Adrenal gland (tissue), 12 donors: Measurements from ENCODE around the gene ZFYVE21. TPM values are rescaled to one million over a fixed set of nuclear protein-coding genes. Genes with fewer than 3 reads are reported as not detected.

Experiments used
- DNase-seq, 7 donors: peaks; one replicate each; pipeline ENCODE4 v3.0.0-alpha.2; 2019 to 2020
- H3K27ac ChIP-seq, 5 donors: fragments of 200-600 bp; sonication (generic) in 4 of 5; 1 replicate in 3 of 5; 2 replicates in 2 of 5; pipeline versions ENCODE4 v1.5.1 to v1.8.0; 2016 to 2020; ENCODE audit warnings: mild to moderate bottlenecking in 1 of 5
- H3K27me3 ChIP-seq: fragments of 200-600 bp; 2 replicates; pipeline ENCODE4 v1.8.0; 2021
- H3K36me3 ChIP-seq, 2 donors: fragments of 200-600 bp; replicated peaks in 1 of 2; 1 replicate in 1 of 2; 2 replicates in 1 of 2; pipeline versions ENCODE4 v1.5.1 to v1.8.0; 2018 to 2022
- H3K4me1 ChIP-seq, 2 donors: fragments of 200-600 bp; replicated peaks in 1 of 2; 1 replicate in 1 of 2; 2 replicates in 1 of 2; pipeline versions ENCODE4 v1.5.1 to v1.8.0; 2018 to 2021
- H3K4me3 ChIP-seq, 4 donors: fragments of 200-600 bp; sonication (generic) in 3 of 4; one replicate each; pipeline ENCODE4 v1.5.1; 2016 to 2018
- H3K9me3 ChIP-seq, 3 donors: fragments of 200-600 bp; sonication (generic) in 1 of 3; replicated peaks in 1 of 3; 1 replicate in 2 of 3; 2 replicates in 1 of 3; pipeline versions ENCODE4 v1.5.1 to v1.8.0; 2016 to 2021
- POLR2A ChIP-seq, 2 donors: fragments of 450-650 bp; IDR thresholded peaks; one replicate each; pipeline ENCODE4 v1.6.1; 2017; ENCODE audit warnings: antibody characterized with exemption in 2 of 2, mild to moderate bottlenecking in 2 of 2, moderate library complexity in 1 of 2
- WGBS, 4 donors: extraction: QIAGEN DNeasy Blood & Tissue Kit in 2 of 4; methylation state at CpG; one replicate each; pipeline versions ENCODE4 v1.1.5 to v1.1.7; 2013 to 2017; 5-methylcytosine and 5-hydroxymethylcytosine counted together
- intact Hi-C, 2 donors: fragments of 100-400 bp; cut with DNase I; formaldehyde crosslinking; loops; one replicate each; pipeline versions ENCODE4 v1.14.1 to v1.15.0; 2022 to 2023
- polyA plus RNA-seq, 3 donors: library from polyadenylated mRNA; stranded (reverse); fragments of 200-250 nt in 2 of 3; fragments of 350-450 nt in 1 of 3; fragmentation: Illumina TruSeq in 1 of 3; extraction: RNeasy Lipid Tissue Mini Kit (QIAGEN cat#74804) in 1 of 3; gene quantifications; one replicate each; pipeline ENCODE4 v1.2.3, GENCODE V29; 2013 to 2014
- total RNA-seq, 9 donors: library from RNA; depleted of rRNA in 4 of 9; stranded (reverse); fragments of >200 nt in 4 of 9; fragments of 120-200 nt in 1 of 9; fragmentation: NEBNext Ultra II Directional in 1 of 9; extraction: Animal tissue kit (Norgen Biotek cat#: 25700) in 1 of 9; gene quantifications; one replicate each; pipeline versions ENCODE4 v1.1.0 to v1.2.4, GENCODE V29; 2013 to 2023
- TF ChIP-seq, protein P1 (sequence below), 6 experiments: fragments of 450-650 bp in 4 of 6; fragments of 200-600 bp in 2 of 6; sonication (generic) in 1 of 6; IDR thresholded peaks; 1 replicate in 5 of 6; 2 replicates in 1 of 6; pipeline versions ENCODE4 v1.5.1 to v1.8.0; 2016 to 2021; ENCODE audit warnings: antibody characterized with exemption in 6 of 6, mild to moderate bottlenecking in 2 of 6, moderate library complexity in 1 of 6
- donor health status: healthy with polysubstance abuse.
- donor health status: Bipolar disorder and iron deficiency.
- donor health status: DM: yes; HTN: yes; CAD: no.
- donor health status: DM: no; HTN: no; CAD: no.
- donor health status: DM: no; HTN: no; CAD: no.
- donor health status: DM: yes; HTN: yes; CAD: no.

ZFYVE21 gene
- total and polyA plus RNA-seq, 12 donors: 20.9 to 71.4 (median 41.2) TPM

DNA sequence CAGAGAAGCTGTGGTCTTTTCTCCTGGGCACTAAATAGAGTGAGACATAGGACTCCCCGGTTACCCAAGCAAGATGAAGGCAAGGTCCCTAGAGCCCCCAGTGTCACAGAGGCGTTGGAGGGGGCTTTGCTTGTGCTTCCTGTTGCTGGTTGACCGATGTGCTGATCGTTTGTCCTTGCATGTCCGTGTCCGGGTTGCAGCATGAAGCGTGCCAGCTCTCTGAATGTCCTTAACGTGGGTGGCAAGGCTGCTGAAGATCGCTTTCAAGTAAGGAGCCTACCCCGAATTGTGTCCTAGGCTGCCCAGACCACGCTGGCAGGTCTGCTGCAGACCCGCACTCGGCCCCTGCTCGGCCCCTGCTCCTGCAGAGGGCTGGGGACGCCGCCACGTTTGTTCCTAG, 23.5 kb upstream of the ZFYVE21 start:
- Histone ChIP-seq H3K27ac (no peak overlapping the region), H3K4me1 (peaks cover 12 to 26% of the 10 kb centered on the region in 2 donors), H3K4me3 (no peak overlapping the region), H3K27me3 (no peaks in the 10 kb centered on the region), H3K36me3 (peaks cover 0 to 42% of the 10 kb centered on the region in 2 donors), H3K9me3 (no peaks in the 10 kb centered on the region)
- no peak for TF ChIP-seq POLR2A (IDR thresholded peaks at IDR 0.05)
- TF ChIP-seq, protein P1, sequence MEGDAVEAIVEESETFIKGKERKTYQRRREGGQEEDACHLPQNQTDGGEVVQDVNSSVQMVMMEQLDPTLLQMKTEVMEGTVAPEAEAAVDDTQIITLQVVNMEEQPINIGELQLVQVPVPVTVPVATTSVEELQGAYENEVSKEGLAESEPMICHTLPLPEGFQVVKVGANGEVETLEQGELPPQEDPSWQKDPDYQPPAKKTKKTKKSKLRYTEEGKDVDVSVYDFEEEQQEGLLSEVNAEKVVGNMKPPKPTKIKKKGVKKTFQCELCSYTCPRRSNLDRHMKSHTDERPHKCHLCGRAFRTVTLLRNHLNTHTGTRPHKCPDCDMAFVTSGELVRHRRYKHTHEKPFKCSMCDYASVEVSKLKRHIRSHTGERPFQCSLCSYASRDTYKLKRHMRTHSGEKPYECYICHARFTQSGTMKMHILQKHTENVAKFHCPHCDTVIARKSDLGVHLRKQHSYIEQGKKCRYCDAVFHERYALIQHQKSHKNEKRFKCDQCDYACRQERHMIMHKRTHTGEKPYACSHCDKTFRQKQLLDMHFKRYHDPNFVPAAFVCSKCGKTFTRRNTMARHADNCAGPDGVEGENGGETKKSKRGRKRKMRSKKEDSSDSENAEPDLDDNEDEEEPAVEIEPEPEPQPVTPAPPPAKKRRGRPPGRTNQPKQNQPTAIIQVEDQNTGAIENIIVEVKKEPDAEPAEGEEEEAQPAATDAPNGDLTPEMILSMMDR (IDR thresholded peaks at IDR 0.05): no peak
- 79 to 90% (median 84%) methylated on average over 9 to 17 of the region's 17 CpGs for WGBS, 4 donors
- DNase-seq: peak in 1 of 7 donors; percentile 49
- intact Hi-C loops: no loop called here

DNA sequence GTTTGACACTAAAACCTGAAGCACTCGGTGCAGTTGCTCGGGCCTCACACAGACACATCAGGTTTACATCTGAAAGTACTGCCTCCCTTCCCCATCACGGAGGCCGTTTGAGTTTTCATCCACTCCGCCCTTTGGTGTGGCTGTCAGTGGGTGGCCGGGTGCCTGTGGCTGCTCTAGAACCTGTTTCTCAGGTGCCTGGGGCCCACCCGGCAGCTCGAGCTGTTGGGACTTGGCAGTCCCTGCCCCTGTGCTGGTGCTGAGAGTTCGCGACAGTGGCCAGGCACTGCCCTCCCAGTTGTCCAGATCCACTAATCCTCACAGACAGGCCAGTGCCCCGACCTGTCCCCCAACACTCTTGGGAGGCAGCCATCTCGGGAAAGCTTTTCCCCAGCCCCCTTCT, 22.7 kb upstream of the ZFYVE21 start:
- no peaks in the 10 kb centered on the region for H3K9me3 ChIP-seq
- no peak overlapping the region for H3K27ac ChIP-seq
- no peak for TF ChIP-seq POLR2A (IDR thresholded peaks at IDR 0.05)
- TF ChIP-seq, protein P1 (IDR thresholded peaks at IDR 0.05): no peak
- no peak overlapping the region for H3K4me3 ChIP-seq
- H3K27me3 ChIP-seq: no peaks in the 10 kb centered on the region
- 79 to 86% (median 82%) methylated on average over 12 of the region's 12 CpGs for WGBS, 4 donors
- peaks cover 5 to 25% of the 10 kb centered on the region in 2 donors for H3K4me1 ChIP-seq
- intact Hi-C loops: no loop called here
- H3K36me3 ChIP-seq: peaks cover 0 to 40% of the 10 kb centered on the region in 2 donors
- no peak for DNase-seq

DNA sequence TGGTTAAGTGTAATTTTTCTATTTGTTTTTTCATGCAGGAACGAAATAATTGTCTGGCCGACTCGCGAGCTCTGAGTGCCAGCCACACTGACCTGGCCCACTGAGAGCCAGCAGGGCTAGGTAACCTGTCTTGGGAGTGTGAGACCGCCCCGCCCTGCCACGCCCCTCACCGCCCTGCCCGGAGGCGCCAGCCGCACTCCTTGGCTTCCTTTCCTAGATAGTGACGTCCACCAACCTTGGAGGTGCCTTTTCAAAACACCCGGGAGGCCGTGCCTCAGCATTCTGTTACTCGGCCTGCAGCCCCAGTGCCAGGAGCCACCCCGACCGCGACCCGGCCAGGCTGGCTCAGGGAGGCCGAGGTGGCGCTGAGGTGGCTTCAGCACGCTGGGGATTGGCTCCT, 22.1 kb upstream of the ZFYVE21 start:
- no peaks in the 10 kb centered on the region for H3K27me3 ChIP-seq
- H3K9me3 ChIP-seq: no peaks in the 10 kb centered on the region
- H3K4me3 ChIP-seq: no peak overlapping the region
- TF ChIP-seq, protein P1 (IDR thresholded peaks at IDR 0.05): no peak
- peaks cover 4 to 23% of the 10 kb centered on the region in 2 donors for H3K4me1 ChIP-seq
- intact Hi-C loops: no loop called here
- DNase-seq: peak in 2 of 7 donors; percentile 15 to 43
- 89 to 93% (median 91%) methylated on average over 12 to 22 of the region's 22 CpGs for WGBS, 4 donors
- H3K36me3 ChIP-seq: peaks cover 0 to 38% of the 10 kb centered on the region in 2 donors
- no peak overlapping the region for H3K27ac ChIP-seq

DNA sequence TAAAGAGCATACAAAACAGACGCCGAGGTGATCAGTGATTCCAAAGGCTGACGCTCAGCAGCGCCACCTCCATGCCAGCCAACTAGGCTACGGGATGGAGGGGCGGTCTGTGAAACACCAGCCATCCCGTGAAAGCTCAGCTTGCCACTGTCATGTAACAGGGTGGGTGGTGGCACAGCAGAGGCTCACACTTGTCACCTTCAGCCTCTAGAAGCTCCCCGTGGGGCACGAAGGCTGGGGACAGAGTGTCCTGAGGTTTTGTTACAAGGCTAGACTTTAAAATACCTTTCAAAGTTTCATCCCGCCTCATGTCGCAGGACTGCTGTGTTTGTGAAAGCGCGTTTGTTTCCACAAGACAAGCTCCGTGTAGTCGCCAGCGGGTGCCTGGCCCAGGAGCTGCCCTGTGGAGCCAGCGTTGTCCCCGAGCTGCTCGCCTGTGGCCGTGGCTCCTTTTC, 21.0 kb upstream of the ZFYVE21 start:
- H3K27me3 ChIP-seq: no peaks in the 10 kb centered on the region
- TF ChIP-seq POLR2A (IDR thresholded peaks at IDR 0.05): no peak
- TF ChIP-seq, protein P1 (IDR thresholded peaks at IDR 0.05): no peak
- H3K4me1 ChIP-seq: peaks cover 2 to 25% of the 10 kb centered on the region in 2 donors
- intact Hi-C loops: no loop called here
- WGBS, 4 donors: 89 to 98% (median 93%) methylated on average over 18 to 20 of the region's 20 CpGs
- peak in 2 of 7 donors; percentile 10 to 46 for DNase-seq
- H3K27ac ChIP-seq: no peak overlapping the region
- no peaks in the 10 kb centered on the region for H3K9me3 ChIP-seq
- H3K36me3 ChIP-seq: peaks cover 0 to 46% of the 10 kb centered on the region in 2 donors
- no peak overlapping the region for H3K4me3 ChIP-seq
